Transverse colon (tissue), 4 donors: ENCODE results near the gene LYVE1. TPM values are rescaled to one million over a fixed set of nuclear protein-coding genes. Genes with fewer than 3 reads are reported as not detected.

Source experiments
- DNase-seq: peaks from one replicate; pipeline ENCODE4 v3.0.0-alpha.2; 2019
- H3K27ac ChIP-seq, 4 donors: fragments of 200-600 bp; sonication (generic); 2 replicates each; pipeline ENCODE4 v1.5.1; 2016 to 2018; ENCODE audit warnings: inconsistent platforms in 4 of 4
- H3K27me3 ChIP-seq: fragments of 200-600 bp; sonication (generic); 2 replicates; pipeline ENCODE4 v1.5.1; 2017; ENCODE audit warnings: inconsistent platforms
- H3K36me3 ChIP-seq, 4 donors: fragments of 200-600 bp; sonication (generic); 2 replicates each; pipeline ENCODE4 v1.5.1; 2017 to 2019; ENCODE audit warnings: inconsistent platforms in 4 of 4
- H3K4me1 ChIP-seq, 4 donors: fragments of 200-600 bp; sonication (generic); 2 replicates each; pipeline ENCODE4 v1.5.1; 2017 to 2020; ENCODE audit warnings: inconsistent platforms in 4 of 4
- H3K4me3 ChIP-seq, 4 donors: fragments of 200-600 bp; sonication (generic); 1 replicate in 1 of 4; 2 replicates in 3 of 4; pipeline versions ENCODE4 v1.5.1 to v1.6.1; 2017 to 2019; ENCODE audit warnings: inconsistent platforms in 4 of 4
- H3K9me3 ChIP-seq, 2 donors: fragments of 200-600 bp; sonication (generic); 2 replicates each; pipeline ENCODE4 v1.5.1; 2017 to 2019; ENCODE audit warnings: inconsistent platforms in 2 of 2
- EP300 ChIP-seq: sonication (generic); formaldehyde crosslinking; IDR thresholded peaks from one replicate; pipeline ENCODE4 v1.6.1; 2017; ENCODE audit warnings: antibody characterized with exemption, low read depth
- POLR2A ChIP-seq: fragments of 450-650 bp; IDR thresholded peaks from one replicate; pipeline ENCODE4 v1.6.1; 2016; ENCODE audit warnings: antibody characterized with exemption, mild to moderate bottlenecking, moderate library complexity
- POLR2AphosphoS5 ChIP-seq, 3 donors: sonication (generic); formaldehyde crosslinking; IDR thresholded peaks; one replicate each; pipeline ENCODE4 v1.6.1; 2016; ENCODE audit warnings: antibody characterized with exemption in 3 of 3
- WGBS, 2 donors: methylation state at CpG; one replicate each; pipeline ENCODE4 v1.1.5; 2018; ENCODE audit warnings: low coverage in 1 of 2; 5-methylcytosine and 5-hydroxymethylcytosine counted together
- in situ Hi-C, 4 donors: fragments of 200-750 bp; cut with MboI; loops; one replicate each; pipeline versions ENCODE4 v1.15.0 to v1.15.1; 2017; ENCODE audit warnings: low sequenced_read_pairs in 3 of 4, low pct_ligation_motif_present in 1 of 4, low pct_unique_long_range_greater_than_20kb in 1 of 4
- intact Hi-C: fragments of 100-400 bp; cut with DNase I; formaldehyde crosslinking; loops from one replicate; pipeline ENCODE4 v1.15.1; 2023; ENCODE audit warnings: low total_unique reads
- total RNA-seq, 4 donors: library from RNA; depleted of rRNA; stranded (reverse); fragments of >200 nt; gene quantifications; one replicate each; pipeline ENCODE4 v1.1.0, GENCODE V29; 2016
- TF ChIP-seq, protein P1 (sequence below), 5 experiments: fragments of 200-600 bp in 3 of 5; fragments of 450-650 bp in 2 of 5; sonication (generic) in 3 of 5; IDR thresholded peaks; 1 replicate in 2 of 5; 2 replicates in 3 of 5; pipeline ENCODE4 v1.5.1; 2016 to 2017; ENCODE audit warnings: antibody characterized with exemption in 5 of 5, inconsistent platforms in 3 of 5, mild to moderate bottlenecking in 2 of 5, moderate library complexity in 1 of 5

The LYVE1 gene
- 10 to 100 TPM in 3 of 4 donors, 1 to 10 TPM in 1; 8.2 to 41.6 (median 31.7) TPM for total RNA-seq

DNA sequence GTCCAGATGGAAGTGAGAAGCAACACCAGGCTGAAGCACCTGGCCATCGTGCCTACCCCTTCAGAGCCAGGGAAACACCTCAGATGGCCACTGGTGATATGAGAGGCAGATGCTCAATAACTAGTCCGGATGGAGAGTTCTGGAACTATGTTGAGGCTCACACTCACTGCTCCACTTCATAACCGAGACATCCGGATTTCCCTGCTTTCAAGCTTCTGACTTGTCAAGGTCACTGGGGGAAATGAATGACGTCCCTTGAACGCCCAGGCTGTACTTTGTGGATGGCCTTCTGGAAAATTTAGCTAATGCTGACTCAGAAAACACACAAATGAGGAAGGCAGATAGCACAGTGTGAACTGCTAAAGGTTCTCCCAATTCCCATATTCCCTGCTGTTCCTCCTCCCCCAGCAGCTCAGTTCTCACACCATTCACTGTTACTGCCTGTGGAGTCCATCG, at the start of gene LYVE1:
LYVE1 (minus strand) TSS at position 180 of the 456 bp plus-strand sequence; CDS start at position 47, 133 bp downstream.
- H3K4me1 ChIP-seq: no peaks in the 10 kb centered on the region
- H3K27ac ChIP-seq: peak within 1 kb of the TSS in 3 of 4 donors; percentile 5 to 18 (median 10)
- no peaks in the 10 kb centered on the region for H3K27me3 ChIP-seq
- DNase-seq: peak; percentile 11
- peak in 1 of 3 donors; percentile 21 for TF ChIP-seq POLR2AphosphoS5 (IDR thresholded peaks at IDR 0.05)
- no peak for TF ChIP-seq POLR2A
- no peaks in the 10 kb centered on the region for H3K36me3 ChIP-seq
- H3K4me3 ChIP-seq: peak within 1 kb of the TSS in 1 of 4 donors; percentile 8
- H3K9me3 ChIP-seq: no peaks in the 10 kb centered on the region
- intact Hi-C loops: no loop called here
- 66 to 67% methylated on average over 4 to 7 of the region's 7 CpGs for WGBS, 2 donors
- in situ Hi-C loops: loop anchor here in 1 of 4 donors (25.0 kb wide), 1 partner anchor 169 kb away; no protein-coding TSS in a partner anchor

DNA sequence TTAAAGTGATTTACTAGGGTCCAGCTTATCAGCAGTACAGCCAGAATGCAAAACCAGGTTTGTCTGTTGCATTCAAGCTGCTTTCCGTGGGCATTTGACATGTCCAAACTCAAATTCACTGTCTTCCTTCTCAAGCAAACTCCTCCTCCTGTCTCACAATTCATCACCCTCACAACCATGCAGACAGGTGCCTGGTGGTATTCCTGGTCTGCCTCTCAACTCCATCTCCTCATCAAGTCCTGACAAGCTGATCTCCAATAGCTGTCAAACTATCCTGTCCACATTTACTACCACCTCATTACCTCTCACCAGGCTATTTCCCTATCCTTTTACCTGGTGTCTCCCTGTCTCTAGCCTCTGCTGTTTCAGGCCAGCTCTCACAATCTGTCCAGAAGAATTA, 49.1 kb upstream of the LYVE1 start:
- WGBS, 2 donors: 57 to 79% methylated on average over 1 of the region's 1 CpG
- DNase-seq: no peak
- H3K36me3 ChIP-seq: no peaks in the 10 kb centered on the region
- no peaks in the 10 kb centered on the region for H3K27me3 ChIP-seq
- peak overlapping the region; percentile 57 to 68 (median 64) for H3K27ac ChIP-seq
- H3K9me3 ChIP-seq: no peaks in the 10 kb centered on the region
- no peak overlapping the region for H3K4me3 ChIP-seq
- intact Hi-C loops (loop anchor here (1.0 kb wide), 1 partner anchor 17 kb away; no protein-coding TSS in a partner anchor), in situ Hi-C loops (no loop called here)
- TF ChIP-seq POLR2A (no peak), EP300 (no peak), POLR2AphosphoS5 (IDR thresholded peaks at IDR 0.05) (no peak)
- TF ChIP-seq, protein P1, sequence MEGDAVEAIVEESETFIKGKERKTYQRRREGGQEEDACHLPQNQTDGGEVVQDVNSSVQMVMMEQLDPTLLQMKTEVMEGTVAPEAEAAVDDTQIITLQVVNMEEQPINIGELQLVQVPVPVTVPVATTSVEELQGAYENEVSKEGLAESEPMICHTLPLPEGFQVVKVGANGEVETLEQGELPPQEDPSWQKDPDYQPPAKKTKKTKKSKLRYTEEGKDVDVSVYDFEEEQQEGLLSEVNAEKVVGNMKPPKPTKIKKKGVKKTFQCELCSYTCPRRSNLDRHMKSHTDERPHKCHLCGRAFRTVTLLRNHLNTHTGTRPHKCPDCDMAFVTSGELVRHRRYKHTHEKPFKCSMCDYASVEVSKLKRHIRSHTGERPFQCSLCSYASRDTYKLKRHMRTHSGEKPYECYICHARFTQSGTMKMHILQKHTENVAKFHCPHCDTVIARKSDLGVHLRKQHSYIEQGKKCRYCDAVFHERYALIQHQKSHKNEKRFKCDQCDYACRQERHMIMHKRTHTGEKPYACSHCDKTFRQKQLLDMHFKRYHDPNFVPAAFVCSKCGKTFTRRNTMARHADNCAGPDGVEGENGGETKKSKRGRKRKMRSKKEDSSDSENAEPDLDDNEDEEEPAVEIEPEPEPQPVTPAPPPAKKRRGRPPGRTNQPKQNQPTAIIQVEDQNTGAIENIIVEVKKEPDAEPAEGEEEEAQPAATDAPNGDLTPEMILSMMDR (IDR thresholded peaks at IDR 0.05): no peak
- peaks cover 0 to 16% (median 4%) of the 10 kb centered on the region in 4 donors for H3K4me1 ChIP-seq

DNA sequence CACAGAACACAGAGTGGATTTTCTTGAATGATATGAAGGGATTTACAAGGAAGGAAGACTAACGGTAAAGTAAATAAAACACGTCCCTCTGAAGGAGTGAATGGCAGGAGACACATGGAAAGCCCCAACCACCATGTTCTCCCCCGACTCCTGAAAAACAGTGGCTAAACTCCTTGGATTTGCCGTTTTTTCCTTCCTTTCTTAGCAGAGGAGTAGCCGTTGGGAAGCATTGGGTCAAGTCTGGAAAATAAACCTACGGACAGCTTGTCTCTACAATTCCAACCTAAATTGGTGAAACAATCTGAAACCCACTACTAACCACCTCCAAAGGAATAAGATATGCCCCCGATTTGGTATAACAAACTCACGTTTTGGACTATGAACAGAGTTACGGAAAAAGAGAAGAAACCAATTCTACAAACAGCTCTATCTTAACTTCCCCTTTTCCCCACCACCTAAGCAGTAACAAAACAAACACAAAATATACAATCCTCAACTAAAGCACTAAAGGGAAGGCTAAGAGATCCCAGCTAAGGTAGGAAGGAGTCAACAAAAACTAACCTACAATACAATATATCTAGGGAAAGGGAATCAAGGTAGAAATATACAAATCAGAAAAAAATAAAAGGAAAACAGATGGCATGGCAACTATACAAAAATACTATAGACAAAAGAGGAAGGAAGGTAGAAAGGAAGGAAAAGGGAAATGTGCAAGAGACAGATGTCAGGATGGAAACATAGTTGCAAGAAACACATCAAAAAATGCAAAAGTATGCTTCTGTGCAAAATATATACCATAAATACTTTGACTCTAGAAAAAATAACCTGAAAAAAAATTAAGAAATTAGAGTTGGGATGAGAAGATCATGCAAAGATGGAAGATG, 43.8 kb upstream of the LYVE1 start:
- no peak for TF ChIP-seq EP300
- no peak for TF ChIP-seq POLR2AphosphoS5 (IDR thresholded peaks at IDR 0.05)
- no peak for TF ChIP-seq POLR2A
- TF ChIP-seq, protein P1 (IDR thresholded peaks at IDR 0.05): no peak
- H3K4me1 ChIP-seq: peaks cover 0 to 13% (median 2%) of the 10 kb centered on the region in 4 donors
- no peak overlapping the region for H3K4me3 ChIP-seq
- 73 to 75% methylated on average over 6 to 9 of the region's 9 CpGs for WGBS, 2 donors
- H3K27ac ChIP-seq: peak overlapping the region in 2 of 4 donors; percentile 1 to 31
- in situ Hi-C loops: no loop called here
- H3K9me3 ChIP-seq: no peaks in the 10 kb centered on the region
- H3K36me3 ChIP-seq: no peaks in the 10 kb centered on the region
- DNase-seq: no peak
- intact Hi-C loops: no loop called here
- no peaks in the 10 kb centered on the region for H3K27me3 ChIP-seq

GRCh38 chr11:10609636-10610035, 41.2 kb upstream of the LYVE1 start:
- H3K9me3 ChIP-seq: no peaks in the 10 kb centered on the region
- TF ChIP-seq EP300: no peak
- TF ChIP-seq, protein P1 (IDR thresholded peaks at IDR 0.05): no peak
- no peak for DNase-seq
- peaks cover 2 to 24% (median 13%) of the 10 kb centered on the region in 4 donors for H3K4me1 ChIP-seq
- in situ Hi-C loops (no loop called here), intact Hi-C loops (no loop called here)
- no peak overlapping the region for H3K4me3 ChIP-seq
- no peaks in the 10 kb centered on the region for H3K36me3 ChIP-seq
- 96% methylated on average over 3 of the region's 3 CpGs; no CpG with 5 or more reads in 1 of the 2 donors for WGBS, 2 donors
- H3K27me3 ChIP-seq: no peaks in the 10 kb centered on the region
- peak overlapping the region in 2 of 4 donors; percentile 18 to 42 for H3K27ac ChIP-seq
